ENCODE results near the gene SMIM17. TPM values are rescaled to one million over a fixed set of nuclear protein-coding genes. Genes with fewer than 3 reads are reported as not detected.

SMIM17 gene
- total and polyA plus RNA-seq, 2 experiments from 2014 or later, result 0.63 TPM; not detected in 1

DNA sequence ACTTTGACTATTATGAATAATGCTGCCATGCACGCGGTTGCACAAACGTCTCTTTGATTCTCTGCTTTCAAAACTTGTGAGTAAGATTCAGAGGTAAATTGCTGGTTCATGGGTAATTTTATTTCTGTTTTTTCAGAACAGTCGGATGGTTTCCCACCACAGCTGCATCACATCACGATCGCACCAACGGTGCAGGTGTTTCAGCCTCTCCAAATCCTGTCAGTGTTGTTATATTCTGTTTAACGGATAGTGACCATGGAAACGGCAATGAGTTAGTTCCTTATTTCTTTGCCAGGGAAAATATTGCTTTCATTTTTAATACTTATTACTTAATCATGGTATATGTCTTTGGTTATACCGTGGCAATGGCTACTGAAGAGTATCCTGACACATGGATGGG lies 47.7 kb downstream of the SMIM17 start:
- Histone ChIP-seq H3F3A (replicated peaks; ENCODE audit: low read depth) (no peaks in the 10 kb centered on the region), H3K4me1 (ENCODE audit: insufficient read depth) (no peaks in the 10 kb centered on the region), H3K4me3 (no peak overlapping the region), H2AFZ (no peak overlapping the region), H3K9me2 (ENCODE audit: insufficient read depth) (no peaks in the 10 kb centered on the region), H3K36me3 (ENCODE audit: insufficient read depth) (no peaks in the 10 kb centered on the region; the same call in 1 of the 2 replicates), H3K27ac (ENCODE audit: low read depth) (no peak overlapping the region), H3K4me2 (no peak overlapping the region), H4K20me1 (replicated peaks; ENCODE audit: insufficient read depth) (no peaks in the 10 kb centered on the region), H3K79me2 (replicated peaks; ENCODE audit: insufficient read depth) (no peaks in the 10 kb centered on the region), H3K27me3 (ENCODE audit: insufficient read depth) (no peaks in the 10 kb centered on the region)
- no peak for ATAC-seq
- no peak overlapping the region for H3K27ac Mint-ChIP-seq
- peaks cover 6% of the 10 kb centered on the region for H3K27me3 Mint-ChIP-seq (ENCODE audit: insufficient read depth, low read depth, poor library complexity)
- peaks cover 36% of the 10 kb centered on the region for H3K9me3 Mint-ChIP-seq
- H3K4me1 Mint-ChIP-seq, result no peaks in the 10 kb centered on the region
- H3K4me3 Mint-ChIP-seq, result no peak overlapping the region
- TF ChIP-seq, protein P1, sequence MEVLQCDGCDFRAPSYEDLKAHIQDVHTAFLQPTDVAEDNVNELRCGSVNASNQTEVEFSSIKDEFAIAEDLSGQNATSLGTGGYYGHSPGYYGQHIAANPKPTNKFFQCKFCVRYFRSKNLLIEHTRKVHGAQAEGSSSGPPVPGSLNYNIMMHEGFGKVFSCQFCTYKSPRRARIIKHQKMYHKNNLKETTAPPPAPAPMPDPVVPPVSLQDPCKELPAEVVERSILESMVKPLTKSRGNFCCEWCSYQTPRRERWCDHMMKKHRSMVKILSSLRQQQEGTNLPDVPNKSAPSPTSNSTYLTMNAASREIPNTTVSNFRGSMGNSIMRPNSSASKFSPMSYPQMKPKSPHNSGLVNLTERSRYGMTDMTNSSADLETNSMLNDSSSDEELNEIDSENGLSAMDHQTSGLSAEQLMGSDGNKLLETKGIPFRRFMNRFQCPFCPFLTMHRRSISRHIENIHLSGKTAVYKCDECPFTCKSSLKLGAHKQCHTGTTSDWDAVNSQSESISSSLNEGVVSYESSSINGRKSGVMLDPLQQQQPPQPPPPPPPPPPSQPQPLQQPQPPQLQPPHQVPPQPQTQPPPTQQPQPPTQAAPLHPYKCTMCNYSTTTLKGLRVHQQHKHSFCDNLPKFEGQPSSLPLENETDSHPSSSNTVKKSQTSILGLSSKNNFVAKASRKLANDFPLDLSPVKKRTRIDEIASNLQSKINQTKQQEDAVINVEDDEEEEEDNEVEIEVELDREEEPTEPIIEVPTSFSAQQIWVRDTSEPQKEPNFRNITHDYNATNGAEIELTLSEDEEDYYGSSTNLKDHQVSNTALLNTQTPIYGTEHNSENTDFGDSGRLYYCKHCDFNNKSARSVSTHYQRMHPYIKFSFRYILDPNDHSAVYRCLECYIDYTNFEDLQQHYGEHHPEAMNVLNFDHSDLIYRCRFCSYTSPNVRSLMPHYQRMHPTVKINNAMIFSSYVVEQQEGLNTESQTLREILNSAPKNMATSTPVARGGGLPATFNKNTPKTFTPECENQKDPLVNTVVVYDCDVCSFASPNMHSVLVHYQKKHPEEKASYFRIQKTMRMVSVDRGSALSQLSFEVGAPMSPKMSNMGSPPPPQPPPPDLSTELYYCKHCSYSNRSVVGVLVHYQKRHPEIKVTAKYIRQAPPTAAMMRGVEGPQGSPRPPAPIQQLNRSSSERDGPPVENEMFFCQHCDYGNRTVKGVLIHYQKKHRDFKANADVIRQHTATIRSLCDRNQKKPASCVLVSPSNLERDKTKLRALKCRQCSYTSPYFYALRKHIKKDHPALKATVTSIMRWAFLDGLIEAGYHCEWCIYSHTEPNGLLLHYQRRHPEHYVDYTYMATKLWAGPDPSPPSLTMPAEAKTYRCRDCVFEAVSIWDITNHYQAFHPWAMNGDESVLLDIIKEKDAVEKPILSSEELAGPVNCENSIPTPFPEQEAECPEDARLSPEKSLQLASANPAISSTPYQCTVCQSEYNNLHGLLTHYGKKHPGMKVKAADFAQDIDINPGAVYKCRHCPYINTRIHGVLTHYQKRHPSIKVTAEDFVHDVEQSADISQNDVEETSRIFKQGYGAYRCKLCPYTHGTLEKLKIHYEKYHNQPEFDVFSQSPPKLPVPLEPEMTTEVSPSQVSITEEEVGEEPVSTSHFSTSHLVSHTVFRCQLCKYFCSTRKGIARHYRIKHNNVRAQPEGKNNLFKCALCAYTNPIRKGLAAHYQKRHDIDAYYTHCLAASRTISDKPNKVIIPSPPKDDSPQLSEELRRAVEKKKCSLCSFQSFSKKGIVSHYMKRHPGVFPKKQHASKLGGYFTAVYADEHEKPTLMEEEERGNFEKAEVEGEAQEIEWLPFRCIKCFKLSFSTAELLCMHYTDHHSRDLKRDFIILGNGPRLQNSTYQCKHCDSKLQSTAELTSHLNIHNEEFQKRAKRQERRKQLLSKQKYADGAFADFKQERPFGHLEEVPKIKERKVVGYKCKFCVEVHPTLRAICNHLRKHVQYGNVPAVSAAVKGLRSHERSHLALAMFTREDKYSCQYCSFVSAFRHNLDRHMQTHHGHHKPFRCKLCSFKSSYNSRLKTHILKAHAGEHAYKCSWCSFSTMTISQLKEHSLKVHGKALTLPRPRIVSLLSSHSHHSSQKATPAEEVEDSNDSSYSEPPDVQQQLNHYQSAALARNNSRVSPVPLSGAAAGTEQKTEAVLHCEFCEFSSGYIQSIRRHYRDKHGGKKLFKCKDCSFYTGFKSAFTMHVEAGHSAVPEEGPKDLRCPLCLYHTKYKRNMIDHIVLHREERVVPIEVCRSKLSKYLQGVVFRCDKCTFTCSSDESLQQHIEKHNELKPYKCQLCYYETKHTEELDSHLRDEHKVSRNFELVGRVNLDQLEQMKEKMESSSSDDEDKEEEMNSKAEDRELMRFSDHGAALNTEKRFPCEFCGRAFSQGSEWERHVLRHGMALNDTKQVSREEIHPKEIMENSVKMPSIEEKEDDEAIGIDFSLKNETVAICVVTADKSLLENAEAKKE (CRISPR knock-in tag; IDR thresholded peaks at IDR 0.05), result no peak
- no peak for TF ChIP-seq POLR2AphosphoS5 (IDR thresholded peaks at IDR 0.05; ENCODE audit: low read depth)
- TF ChIP-seq, protein P2, sequence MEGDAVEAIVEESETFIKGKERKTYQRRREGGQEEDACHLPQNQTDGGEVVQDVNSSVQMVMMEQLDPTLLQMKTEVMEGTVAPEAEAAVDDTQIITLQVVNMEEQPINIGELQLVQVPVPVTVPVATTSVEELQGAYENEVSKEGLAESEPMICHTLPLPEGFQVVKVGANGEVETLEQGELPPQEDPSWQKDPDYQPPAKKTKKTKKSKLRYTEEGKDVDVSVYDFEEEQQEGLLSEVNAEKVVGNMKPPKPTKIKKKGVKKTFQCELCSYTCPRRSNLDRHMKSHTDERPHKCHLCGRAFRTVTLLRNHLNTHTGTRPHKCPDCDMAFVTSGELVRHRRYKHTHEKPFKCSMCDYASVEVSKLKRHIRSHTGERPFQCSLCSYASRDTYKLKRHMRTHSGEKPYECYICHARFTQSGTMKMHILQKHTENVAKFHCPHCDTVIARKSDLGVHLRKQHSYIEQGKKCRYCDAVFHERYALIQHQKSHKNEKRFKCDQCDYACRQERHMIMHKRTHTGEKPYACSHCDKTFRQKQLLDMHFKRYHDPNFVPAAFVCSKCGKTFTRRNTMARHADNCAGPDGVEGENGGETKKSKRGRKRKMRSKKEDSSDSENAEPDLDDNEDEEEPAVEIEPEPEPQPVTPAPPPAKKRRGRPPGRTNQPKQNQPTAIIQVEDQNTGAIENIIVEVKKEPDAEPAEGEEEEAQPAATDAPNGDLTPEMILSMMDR (conservative IDR thresholded peaks at IDR 0.05; ENCODE audit: low read depth in 2 of 2), result no peak
- TF ChIP-seq CREB1 (CRISPR knock-in tag; IDR thresholded peaks at IDR 0.05; ENCODE audit: low read depth), result no peak
- TF ChIP-seq, protein P3, sequence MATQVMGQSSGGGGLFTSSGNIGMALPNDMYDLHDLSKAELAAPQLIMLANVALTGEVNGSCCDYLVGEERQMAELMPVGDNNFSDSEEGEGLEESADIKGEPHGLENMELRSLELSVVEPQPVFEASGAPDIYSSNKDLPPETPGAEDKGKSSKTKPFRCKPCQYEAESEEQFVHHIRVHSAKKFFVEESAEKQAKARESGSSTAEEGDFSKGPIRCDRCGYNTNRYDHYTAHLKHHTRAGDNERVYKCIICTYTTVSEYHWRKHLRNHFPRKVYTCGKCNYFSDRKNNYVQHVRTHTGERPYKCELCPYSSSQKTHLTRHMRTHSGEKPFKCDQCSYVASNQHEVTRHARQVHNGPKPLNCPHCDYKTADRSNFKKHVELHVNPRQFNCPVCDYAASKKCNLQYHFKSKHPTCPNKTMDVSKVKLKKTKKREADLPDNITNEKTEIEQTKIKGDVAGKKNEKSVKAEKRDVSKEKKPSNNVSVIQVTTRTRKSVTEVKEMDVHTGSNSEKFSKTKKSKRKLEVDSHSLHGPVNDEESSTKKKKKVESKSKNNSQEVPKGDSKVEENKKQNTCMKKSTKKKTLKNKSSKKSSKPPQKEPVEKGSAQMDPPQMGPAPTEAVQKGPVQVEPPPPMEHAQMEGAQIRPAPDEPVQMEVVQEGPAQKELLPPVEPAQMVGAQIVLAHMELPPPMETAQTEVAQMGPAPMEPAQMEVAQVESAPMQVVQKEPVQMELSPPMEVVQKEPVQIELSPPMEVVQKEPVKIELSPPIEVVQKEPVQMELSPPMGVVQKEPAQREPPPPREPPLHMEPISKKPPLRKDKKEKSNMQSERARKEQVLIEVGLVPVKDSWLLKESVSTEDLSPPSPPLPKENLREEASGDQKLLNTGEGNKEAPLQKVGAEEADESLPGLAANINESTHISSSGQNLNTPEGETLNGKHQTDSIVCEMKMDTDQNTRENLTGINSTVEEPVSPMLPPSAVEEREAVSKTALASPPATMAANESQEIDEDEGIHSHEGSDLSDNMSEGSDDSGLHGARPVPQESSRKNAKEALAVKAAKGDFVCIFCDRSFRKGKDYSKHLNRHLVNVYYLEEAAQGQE (IDR thresholded peaks at IDR 0.05; ENCODE audit: unreplicated experiment), result no peak
- no peak for TF ChIP-seq STAT1 (IDR thresholded peaks at IDR 0.05; ENCODE audit: unreplicated experiment)
- TF ChIP-seq ZNF331 (CRISPR knock-in tag; IDR thresholded peaks at IDR 0.05; ENCODE audit: low read depth), result no peak
- no peak for TF ChIP-seq EZH2phosphoT487 (IDR thresholded peaks at IDR 0.05; ENCODE audit: unreplicated experiment)
- TF ChIP-seq ZNF114 (CRISPR knock-in tag; IDR thresholded peaks at IDR 0.05), result no peak
- no peak for TF ChIP-seq EZH2 (IDR thresholded peaks at IDR 0.05; ENCODE audit: low read depth, unreplicated experiment)
- no peak for TF ChIP-seq JUNB (IDR thresholded peaks at IDR 0.05; ENCODE audit: unreplicated experiment)
- no peak for TF ChIP-seq NANOG (IDR thresholded peaks at IDR 0.05; ENCODE audit: borderline replicate concordance)
- TF ChIP-seq, protein P4, sequence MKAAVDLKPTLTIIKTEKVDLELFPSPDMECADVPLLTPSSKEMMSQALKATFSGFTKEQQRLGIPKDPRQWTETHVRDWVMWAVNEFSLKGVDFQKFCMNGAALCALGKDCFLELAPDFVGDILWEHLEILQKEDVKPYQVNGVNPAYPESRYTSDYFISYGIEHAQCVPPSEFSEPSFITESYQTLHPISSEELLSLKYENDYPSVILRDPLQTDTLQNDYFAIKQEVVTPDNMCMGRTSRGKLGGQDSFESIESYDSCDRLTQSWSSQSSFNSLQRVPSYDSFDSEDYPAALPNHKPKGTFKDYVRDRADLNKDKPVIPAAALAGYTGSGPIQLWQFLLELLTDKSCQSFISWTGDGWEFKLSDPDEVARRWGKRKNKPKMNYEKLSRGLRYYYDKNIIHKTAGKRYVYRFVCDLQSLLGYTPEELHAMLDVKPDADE (IDR thresholded peaks at IDR 0.05), result no peak
- peaks cover 21% of the 10 kb centered on the region for H3K36me3 Mint-ChIP-seq (ENCODE audit: low read depth)
- DNase-seq (ENCODE audit: low spot score), result no peak

Data from GM23338 (cell line).